GDM1 (cell line): ENCODE data around the gene TF.
"Not testable (repeated sequence)": the region's sequence is repeated elsewhere in the genome, so short reads cannot be mapped to it uniquely, and the experiment has no call there.

ENCODE experiments used
- DNase-seq: peaks from one replicate; lab custom pipeline; 2025; lab: John Stamatoyannopoulos, UW

The TF gene

DNA sequence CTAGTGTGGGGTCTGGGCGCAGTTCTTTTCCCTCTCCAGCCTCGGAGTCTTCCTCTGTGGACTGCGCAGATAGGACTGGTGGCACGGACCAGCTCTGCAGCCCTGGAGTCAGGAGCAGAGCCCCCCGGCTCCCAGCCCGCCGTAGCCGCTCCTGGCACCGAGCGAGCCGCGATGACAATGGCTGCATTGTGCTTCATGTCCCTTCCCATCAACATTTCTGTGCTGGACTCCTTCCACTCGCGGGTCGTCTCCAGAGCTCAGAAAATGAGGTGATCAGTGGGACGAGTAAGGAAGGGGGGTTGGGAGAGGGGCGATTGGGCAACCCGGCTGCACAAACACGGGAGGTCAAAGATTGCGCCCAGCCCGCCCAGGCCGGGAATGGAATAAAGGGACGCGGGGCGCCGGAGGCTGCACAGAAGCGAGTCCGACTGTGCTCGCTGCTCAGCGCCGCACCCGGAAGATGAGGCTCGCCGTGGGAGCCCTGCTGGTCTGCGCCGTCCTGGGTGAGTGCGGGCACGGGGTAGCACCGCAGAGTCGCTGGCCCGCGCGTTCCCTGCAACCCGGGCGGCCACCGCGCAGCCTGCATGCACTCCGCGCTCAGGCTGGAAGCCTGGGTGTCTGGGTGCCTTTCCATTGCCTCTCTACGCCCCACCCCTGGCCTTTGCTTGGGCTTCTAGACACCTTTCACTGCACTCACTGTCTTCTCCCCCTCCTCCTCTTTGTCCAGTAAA, at the start of gene TF:
TSS of gene TF (plus strand) at position 413 of the 731 bp plus-strand sequence. CDS start at position 461, 48 bp downstream.
- DNase-seq = no peak

DNA sequence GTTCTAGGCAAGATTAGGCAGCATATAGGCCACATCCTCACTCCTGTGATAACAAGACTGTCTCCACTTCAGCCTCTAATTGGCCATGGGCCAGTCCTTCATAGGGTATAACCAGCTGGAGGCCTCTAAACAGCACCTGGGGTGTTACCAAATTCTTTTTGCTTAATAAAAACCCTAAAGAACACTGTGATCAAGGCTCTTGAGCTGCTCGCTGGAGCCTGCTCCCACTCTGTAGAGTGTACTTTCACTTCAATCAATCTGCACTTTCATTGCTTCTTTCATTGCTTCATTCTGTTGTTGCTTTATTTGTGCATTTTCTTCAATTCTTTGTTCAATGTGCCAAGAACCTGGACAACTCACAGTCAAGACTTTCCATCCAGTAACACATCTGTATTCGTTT, 48.2 kb upstream of the TF start:
- no peak for DNase-seq

DNA sequence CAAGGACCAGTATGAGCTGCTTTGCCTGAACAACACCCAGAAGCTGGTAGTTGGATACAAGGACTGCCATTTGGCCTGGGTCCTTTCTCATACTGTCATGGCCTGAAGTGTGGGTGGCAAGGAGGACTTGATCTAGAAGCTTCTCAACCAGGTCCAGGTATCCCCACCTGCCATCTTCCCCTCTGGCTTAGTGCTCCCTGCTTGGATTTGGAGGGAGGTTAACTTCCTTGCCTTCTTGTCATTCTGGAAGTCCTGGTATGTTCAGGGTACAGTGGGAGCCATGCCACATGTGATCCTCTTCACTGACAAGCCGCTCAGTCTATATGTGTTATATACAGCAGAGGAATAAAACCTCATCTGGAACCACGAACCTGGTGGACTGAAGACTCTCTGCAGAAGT, 46.7 kb upstream of the TF start:
- DNase-seq = no peak

DNA sequence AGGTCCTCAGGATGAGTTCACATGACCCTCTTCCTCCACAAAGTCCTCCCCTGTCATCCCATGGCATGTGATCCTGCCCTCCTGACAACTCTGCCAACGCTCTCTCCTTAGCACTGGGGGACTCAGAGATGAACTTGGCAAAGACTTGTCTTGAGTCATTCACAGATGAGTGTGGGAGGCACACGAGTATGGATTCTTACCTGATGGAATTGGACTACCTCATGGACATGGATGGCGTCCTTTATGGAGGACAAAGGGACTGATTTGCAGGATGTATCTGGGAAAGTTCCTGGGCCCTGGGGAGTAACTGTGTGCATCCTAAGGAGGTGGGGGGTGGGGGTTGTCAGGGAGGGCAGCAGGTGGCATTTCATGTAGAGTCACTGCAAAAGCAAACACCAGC, 46.3 kb upstream of the TF start:
- no peak for DNase-seq

DNA sequence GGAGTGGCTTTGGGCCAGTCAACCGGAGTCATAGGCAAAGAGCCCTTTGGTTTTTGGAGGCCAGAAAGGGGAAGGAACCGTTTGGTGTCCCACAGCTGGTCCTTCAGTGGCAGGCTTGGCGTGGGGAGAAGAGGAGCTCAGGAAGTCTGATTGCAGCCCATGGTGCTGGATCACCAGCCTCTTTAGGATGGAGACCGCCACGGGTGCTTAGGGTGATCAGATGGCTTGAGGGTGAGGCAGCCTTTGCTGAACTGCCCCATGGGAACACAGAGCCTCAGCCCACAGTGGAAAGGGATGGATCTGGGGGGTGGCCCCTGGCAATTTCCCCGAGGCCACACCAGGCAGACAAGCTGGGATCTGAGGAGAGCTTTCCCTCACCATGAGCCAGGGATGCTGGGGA, 45.8 kb upstream of the TF start:
- DNase-seq = no peak

DNA sequence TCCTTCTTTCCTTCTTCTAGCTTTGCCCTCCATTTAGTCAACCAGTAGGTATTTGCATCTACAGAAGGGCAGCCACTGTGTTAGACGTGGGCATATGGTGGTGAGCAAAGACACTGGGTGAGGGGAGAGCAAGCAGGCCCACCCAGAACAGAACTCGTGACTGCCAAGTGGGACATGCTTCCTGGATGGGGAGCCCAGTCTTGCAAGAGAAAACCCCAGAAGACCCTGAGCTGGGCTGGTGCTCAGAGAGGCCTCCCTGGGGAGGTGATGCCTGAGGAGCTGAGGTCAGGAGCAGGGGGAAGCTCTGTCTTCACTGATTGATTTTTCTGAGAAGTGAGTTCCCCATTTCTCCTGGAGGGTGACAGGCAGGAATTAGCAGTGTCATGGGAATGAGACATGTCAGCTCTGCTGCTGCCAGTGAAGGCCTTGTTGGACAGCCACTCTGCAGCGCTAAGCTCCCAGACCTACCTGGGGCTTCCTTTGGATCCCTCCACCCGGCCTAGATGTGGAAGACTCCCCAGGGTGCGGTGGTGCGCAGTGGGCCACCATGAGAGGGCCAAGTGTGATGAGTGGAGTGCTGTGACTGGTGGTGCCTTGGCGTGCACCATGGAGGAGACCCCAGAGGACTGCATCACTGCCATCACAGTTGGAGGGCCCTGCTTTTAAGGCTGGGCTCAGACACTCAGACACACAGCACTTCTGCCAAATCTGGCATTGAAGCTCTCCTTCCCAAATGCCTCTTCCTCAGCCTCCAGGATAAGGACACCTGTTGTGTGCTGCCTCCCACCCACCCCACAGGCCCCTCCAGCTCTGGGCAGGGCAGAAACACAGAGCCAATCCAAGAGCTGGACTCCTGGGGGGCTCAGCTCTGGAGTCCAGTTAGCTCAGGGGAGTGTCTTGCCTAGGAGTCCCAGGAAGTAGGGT, 44.5 kb upstream of the TF start:
- no peak for DNase-seq

DNA sequence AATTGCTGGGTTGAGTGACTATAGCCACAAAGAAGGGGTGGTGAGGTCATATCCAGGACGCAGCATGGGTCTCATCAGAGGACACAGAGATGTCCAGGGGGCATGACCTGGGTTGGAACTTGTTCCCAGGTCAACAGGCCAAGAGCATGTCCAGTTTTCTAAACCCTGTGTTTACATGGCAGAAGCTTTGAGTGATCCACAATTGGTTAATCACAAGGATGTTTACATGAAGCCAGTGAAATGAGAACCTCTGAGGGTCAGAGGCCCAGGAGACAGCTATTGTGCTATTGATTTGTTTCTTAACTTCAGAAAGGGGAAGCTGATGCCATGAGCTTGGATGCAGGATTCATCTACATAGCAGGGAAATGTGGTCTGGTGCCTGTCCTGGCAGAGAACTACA, 42.3 kb upstream of the TF start:
- no peak for DNase-seq

DNA sequence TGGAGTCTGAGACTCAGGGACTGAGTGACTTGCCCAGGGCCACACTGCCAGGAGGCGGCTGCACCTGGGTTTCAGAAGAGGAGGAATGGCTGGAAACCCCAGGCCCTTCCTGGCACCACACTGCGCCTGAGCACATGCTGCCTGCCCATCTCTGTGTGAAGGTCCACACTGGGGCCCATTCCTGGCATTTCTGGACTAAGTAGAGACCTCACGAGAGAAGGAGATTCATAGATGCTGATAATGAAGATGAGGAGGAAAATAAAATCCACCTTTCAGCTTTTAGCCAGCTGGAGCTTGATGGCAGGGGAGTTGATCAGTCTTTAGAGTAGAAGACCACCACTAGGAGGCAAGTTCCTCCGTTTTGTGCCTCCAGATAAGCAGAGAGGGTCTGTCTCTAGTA, 40.2 kb upstream of the TF start:
- DNase-seq = no peak

DNA sequence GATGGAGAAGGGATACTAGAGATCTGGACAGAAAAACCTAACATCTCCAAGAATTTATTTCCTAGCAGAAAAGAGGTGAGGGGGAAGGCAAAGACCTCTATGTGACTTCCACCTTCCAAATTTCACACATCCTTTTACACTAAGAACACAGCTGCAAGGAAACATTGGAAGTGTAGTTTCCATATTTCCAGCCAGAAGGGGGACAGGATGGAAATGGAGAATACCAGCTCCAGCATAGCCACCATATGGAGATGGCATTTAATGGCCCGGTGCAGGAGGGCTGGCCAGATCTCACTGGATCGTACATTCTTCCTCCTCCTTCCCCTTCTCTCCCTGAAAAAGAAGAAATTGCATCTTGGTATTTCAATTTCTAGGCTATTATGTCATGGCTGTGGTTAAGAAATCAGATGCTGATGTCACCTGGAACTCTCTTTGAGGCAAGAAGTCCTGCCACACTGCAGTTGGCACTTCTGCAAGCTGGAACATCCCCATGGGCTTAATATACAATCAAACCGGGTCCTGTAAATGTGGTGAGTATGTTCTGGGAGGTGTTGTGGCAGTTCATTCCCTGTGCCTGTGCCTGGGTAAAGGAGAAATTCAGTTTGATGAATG, 36.9 kb upstream of the TF start:
- DNase-seq = no peak

DNA sequence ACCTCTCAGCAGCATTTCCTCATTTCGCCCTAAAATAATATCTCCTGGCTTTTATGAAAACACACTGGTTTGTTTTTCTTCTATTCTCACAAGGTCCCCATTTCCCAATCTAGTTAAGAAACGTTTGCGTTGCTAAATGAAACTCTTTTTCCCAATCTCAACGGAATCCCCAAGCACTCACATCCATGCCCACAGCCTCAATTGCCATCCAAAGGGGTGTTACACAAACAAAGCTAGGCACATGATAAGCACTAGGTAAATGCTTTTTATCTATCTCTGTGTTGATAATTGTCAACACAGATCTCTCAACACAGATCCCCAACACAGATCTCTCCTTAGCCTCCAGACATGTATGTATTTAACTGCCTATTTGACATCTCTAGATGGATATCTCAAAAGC, 35.2 kb upstream of the TF start:
- DNase-seq = no peak

DNA sequence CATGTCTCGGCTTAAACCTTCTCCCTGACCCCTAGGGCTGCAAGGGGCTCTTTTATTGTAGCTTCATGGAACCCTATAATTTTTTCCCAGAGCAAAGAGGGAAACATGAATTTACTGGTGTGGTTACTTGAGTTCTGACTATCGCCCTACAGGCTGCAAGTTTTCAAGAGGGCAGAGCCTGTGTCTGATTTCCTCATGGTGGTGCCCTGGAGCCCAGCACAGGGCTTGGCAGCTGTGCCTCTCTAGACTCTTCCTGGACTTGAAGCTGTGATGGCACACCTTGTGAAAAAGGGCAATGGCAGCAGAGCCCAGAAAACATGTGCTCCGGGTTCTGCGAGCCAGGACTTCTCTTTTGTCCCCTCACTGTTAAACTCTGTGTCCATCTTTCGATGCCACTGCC, 34.2 kb upstream of the TF start:
- no peak for DNase-seq

DNA sequence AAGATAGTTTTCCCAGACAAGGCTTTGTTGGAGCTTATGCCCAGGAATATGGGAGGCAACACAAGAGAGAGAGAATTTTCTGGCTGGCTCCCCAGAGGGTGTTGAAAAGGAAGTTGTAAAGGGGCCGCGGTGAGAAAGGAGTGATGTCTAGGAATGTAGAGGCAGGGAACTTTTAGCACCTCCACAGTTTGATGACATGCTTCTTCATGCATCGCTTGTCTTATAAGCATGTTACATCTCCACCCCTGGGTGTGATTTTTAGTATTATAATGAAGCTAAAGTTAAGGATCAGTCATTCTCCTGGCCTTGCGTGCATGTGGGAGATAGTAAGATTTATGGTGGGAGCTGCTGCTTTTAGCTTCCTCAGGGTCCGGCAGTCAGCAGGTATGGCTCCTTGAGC, 32.8 kb upstream of the TF start:
- no peak for DNase-seq

DNA sequence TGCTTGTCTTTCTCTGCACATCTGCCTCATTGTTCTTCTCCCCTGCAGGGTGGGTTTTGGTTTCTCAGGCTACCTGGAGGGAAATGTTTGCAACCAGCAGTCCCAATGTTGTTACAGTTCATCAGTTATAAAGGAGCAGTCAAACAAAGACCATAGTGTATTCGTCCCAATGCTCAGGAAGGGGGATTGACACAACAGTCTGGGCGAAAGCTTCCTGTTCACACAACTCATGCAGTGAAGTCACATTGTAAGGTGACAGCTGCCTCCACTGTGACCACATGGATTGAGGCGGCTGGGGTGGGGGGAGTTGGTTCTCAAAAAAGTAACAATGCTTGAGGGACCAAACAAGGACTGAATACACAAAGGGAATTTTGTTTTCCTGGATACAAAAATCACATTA, 28.8 kb upstream of the TF start:
- DNase-seq = no peak

DNA sequence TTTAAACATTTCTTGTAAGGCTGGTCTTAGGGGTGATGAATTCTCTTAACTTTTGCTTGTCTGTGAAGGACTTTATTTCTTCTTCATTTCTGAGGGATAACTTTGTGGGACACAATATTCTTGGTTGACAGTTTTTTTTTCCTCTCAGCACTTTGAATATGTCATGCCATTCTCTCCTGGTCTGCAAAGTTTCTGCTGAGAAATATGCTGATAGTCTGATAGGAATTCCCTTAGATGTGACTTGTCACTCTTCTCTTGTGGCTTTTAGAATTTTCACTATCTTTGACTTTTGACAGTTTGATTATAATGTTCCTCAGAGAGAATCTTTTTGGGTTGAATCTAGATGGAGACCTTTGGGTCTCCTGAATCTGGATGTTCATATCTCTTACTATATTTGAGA, 23.3 kb upstream of the TF start:
- no peak for DNase-seq

DNA sequence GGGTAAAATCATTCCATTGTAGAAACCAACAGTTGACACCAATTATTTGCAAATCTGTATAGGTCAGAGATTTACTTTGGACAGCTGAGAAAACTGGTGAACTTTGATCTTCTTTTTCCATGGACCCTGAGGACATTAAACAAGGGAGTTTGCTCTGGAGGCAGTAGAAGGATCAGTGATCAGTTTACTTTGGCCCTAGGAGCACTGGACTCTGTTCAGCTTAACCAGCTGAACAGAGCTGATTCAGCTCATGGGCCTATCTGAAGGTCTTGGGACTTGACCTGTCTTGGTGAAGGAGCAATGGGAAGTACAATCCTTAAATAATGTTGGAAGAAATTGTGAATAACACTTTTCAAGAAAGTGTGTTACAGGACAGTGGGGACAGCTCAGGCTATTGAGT, 15.2 kb upstream of the TF start:
- no peak for DNase-seq

DNA sequence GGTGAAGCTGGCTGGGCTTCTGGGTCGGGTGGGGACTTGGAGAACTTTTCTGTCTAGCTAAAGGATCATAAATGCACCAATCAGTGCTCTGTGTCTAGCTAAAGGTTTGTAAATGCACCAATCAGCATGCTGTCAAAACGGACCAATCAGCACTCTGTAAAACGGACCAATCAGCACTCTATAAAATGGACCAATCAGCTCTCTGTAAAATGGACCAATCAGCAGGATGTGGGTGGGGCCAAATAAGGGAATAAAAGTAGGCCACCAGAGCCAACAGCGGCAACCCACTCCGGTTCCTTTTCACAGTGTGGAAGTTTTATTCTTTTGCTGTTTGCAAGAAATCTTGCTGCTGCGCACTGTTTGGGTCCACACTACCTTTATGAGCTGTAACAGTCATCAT, 14.0 kb upstream of the TF start:
- not testable (repeated sequence) for DNase-seq

DNA sequence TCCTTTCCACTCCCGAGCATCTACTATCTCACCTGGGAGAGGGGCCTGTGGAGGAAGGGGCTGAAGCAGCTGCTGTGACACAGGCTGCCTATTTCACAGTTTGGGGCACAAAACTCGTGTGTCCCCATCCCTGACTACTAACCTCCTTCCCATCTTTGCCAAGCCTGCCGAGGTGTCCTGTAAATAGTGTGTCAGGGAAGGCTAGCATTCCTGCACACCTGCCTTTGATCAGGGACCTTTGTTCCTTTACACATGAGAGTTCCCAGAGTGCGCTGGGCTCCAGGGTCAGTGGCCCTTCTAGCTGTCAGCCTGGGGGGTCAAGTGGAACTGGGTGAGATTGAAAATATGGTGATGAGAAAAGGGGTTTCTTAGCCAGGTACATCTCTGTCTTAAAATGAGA, 13.0 kb upstream of the TF start:
- DNase-seq = no peak

DNA sequence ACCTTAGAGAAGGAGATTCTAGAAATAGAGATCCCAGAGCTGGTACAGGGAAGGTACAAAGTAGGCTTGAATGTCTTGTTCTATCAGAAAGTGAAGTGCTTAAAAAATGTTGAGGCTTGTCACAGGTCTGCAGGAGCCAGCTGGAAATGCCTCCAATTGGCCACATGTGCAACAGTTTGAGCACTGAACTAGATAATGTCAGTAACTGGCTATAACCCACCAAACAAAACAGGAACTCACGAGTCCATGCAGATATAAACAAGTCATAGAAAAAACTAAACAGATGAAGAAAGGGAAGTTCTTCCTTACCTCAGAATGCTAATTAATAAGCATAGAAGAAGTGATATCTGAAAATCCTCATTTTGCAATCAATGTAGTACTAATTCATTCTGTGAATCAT, 11.9 kb upstream of the TF start:
- DNase-seq = no peak

DNA sequence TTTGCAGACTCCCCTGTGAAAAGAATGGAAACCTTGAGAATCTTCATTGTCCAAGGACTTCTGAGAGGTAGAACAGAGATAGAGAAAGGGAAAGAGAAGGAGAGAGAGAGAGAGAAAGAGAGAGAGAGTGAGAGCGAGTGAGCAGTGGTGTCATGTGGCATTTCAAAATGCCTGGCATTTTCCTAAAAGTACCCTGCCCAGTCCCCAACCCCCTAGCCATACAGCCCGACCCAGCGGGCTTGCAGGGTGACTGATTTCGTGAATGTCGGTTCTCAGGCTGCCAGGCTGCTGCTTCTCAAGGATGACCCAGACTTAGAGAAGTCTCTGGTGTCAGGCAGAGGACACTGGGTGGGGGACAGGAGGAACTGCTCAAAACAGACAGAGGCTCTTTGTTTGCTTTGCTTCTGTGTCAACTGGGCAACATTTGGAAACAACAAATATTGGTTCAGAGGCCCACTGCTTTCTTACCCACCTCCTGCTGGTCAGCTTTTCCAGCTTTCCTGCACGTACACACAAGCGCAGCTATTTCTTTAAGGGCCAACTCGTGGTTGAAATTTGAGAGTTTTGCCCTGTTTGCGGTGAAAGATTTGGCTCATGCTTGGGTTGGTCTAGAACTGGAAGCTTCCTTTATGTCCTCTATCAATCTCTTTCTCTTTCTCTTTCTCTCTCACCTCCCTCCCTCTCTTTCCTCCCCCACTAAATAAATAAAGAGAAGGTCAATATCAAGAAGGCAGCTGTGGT, 3.7 kb upstream of the TF start:
- DNase-seq = no peak

DNA sequence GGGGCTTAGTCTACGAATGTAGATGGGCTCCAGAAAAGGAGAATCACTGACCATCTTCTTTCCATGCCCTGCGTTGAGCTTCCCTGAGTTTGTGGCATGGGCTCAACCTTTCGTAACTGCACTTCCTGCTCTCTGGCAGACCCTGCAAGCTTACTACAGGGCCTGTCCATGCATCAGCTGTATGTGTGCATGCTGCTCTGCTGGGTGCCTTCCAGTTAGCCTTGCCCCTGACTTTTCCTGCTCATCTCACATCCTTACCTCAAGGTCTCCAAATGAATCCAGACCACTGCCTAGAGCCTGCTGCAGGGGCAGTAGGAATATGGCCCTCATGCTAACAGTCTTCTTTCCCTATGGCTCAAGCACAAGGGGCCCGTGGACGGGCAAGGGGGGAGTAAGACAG, 2.0 kb upstream of the TF start:
- DNase-seq = no peak

DNA sequence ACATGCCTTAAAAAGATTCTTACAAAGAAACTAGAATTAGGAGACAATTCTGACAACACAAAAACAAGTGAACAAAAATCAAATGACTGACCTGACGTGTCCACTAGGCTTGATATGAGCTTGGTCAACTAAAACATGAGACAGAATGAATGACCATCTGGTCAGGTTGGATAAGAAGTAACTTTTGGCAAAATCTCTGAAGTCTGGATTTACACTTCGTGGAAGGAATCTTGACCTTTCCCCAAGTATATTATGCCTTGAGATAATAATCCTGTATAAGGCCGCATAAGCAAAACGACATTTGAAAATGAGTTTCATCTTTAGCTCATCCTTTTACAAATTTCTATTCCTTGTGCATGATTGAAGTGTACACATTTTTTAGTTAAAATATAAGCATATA, 1.1 kb upstream of the TF start:
- DNase-seq = no peak

DNA sequence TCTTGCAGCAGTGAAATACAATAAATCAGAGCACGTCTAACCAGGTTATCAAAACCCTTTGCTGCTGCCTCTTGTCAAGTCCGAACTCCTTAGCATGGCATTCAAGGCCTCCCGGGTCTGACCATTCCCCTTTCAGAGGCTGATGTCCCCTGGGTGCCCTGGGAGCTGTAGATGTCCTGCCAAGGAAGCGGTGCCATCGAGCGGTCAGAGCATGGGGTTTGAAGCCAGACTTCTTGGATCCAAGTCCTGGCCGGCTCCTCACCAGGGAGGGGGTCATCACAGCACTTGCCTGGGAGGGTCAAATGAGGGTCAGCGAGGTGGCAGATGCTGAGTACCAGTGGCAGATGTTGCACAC, 496 bp downstream of the TF start:
- DNase-seq = no peak

DNA sequence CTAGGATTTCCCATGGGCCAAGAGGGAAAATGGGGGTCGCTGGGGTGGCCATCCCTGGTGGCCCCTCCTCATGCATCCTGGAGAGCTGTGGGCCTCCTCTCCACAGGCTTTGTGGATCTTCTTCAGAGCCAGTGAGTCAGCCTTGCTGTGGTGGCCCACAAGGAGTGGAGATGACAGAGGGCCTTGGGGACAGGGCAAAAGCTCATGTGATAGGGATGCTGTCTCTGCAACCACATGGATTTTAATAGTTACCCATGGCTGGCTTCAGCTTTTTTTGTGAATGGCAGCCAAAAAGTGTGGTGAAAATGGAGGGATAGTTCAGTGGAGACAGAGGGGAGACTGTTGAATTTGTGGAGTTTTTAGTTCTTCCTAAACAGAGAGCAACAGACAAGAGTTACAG, 1.2 kb downstream of the TF start:
- no peak for DNase-seq
